GM19238 (cell line): ENCODE data around the gene UMAD1.
A peak's percentile ranks its signal among the peaks of the same experiment; 100 is the strongest.

ENCODE experiments used
- DNase-seq: peaks from one replicate; pipeline ENCODE4 v3.0.0; 2011; ENCODE audit warnings: low spot score; ENCODE audit not compliant: insufficient read length

UMAD1 gene

GRCh38 chr7:7640221-7641128 lies at the start of gene UMAD1:
Gene UMAD1, plus strand, starts transcription at chr7:7640752. Its CDS starts 32,620 bp downstream, at chr7:7673372.
- DNase-seq = peak; percentile 79

GRCh38 chr7:7595451-7595850 lies 45.1 kb upstream of the UMAD1 start:
- no peak for DNase-seq

GRCh38 chr7:7596176-7596575 lies 44.4 kb upstream of the UMAD1 start:
- DNase-seq = no peak

- DNase-seq = no peak
Measured at GRCh38 chr7:7607010-7607409, 33.5 kb upstream of the UMAD1 start.

- no peak for DNase-seq
Measured at GRCh38 chr7:7609330-7609729, 31.2 kb upstream of the UMAD1 start.

GRCh38 chr7:7612519-7612918 lies 28.0 kb upstream of the UMAD1 start:
- no peak for DNase-seq

GRCh38 chr7:7613210-7613609 lies 27.3 kb upstream of the UMAD1 start:
- no peak for DNase-seq

GRCh38 chr7:7614018-7614741 lies 26.4 kb upstream of the UMAD1 start:
- DNase-seq = no peak

- no peak for DNase-seq
Measured at GRCh38 chr7:7617550-7617949, 23.0 kb upstream of the UMAD1 start.

- DNase-seq = no peak
Measured at GRCh38 chr7:7618410-7618809, 22.1 kb upstream of the UMAD1 start.

- DNase-seq = no peak
Measured at GRCh38 chr7:7620236-7620635, 20.3 kb upstream of the UMAD1 start.

GRCh38 chr7:7620644-7621210 lies 19.8 kb upstream of the UMAD1 start:
- DNase-seq = no peak

- DNase-seq = no peak
Measured at GRCh38 chr7:7628476-7628875, 12.1 kb upstream of the UMAD1 start.

- no peak for DNase-seq
Measured at GRCh38 chr7:7630626-7631329, 9.8 kb upstream of the UMAD1 start.

- DNase-seq = no peak
Measured at GRCh38 chr7:7639421-7639820, 1.1 kb upstream of the UMAD1 start.

GRCh38 chr7:7639847-7640220 lies 718 bp upstream of the UMAD1 start:
- no peak for DNase-seq

- DNase-seq = no peak
Measured at GRCh38 chr7:7641129-7641663, 644 bp downstream of the UMAD1 start.

- DNase-seq = no peak
Measured at GRCh38 chr7:7642081-7642480, 1.5 kb downstream of the UMAD1 start.

- no peak for DNase-seq
Measured at GRCh38 chr7:7647495-7648036, 7.0 kb downstream of the UMAD1 start.

GRCh38 chr7:7650682-7651206 lies 10.2 kb downstream of the UMAD1 start:
- DNase-seq = no peak

- no peak for DNase-seq
Measured at GRCh38 chr7:7651479-7651878, 10.9 kb downstream of the UMAD1 start.
